Kidney (tissue), 14 donors: ENCODE data around the gene CDH13. TPM values are rescaled to one million over a fixed set of nuclear protein-coding genes. Genes with fewer than 3 reads are reported as not detected.

ENCODE experiments used
- DNase-seq, 5 donors: peaks; one replicate each; pipeline ENCODE4 v3.0.0-alpha.2; 2013 to 2020
- FAIRE-seq: peaks from 2 replicates; lab custom pipeline; 2012; peaks lifted over from hg19 to GRCh38; lab: Jason Lieb, UNC
- H3K27ac ChIP-seq, 2 donors: one replicate each; pipeline ENCODE4 v1.7.0; 2013; ENCODE audit warnings: low read depth in 2 of 2, low read length in 2 of 2, inconsistent platforms in 1 of 2
- H3K27me3 ChIP-seq: one replicate; pipeline ENCODE4 v1.7.1; 2013; ENCODE audit warnings: low read length, inconsistent platforms; ENCODE audit not compliant: control insufficient read depth, insufficient read depth
- H3K36me3 ChIP-seq, 3 donors: one replicate each; pipeline versions ENCODE4 v1.7.0 to v1.7.1; 2013; ENCODE audit warnings: low read length in 3 of 3, control low read depth in 1 of 3, inconsistent platforms in 1 of 3; ENCODE audit not compliant: insufficient read depth in 3 of 3, control insufficient read depth in 2 of 3
- H3K4me1 ChIP-seq, 3 donors: one replicate each; pipeline versions ENCODE4 v1.7.0 to v1.7.1; 2013; ENCODE audit warnings: low read length in 3 of 3, inconsistent platforms in 1 of 3, low read depth in 1 of 3; ENCODE audit not compliant: control insufficient read depth in 2 of 3, insufficient read depth in 2 of 3
- H3K4me3 ChIP-seq, 3 donors: one replicate each; pipeline versions ENCODE4 v1.7.0 to v1.8.1; 2013; ENCODE audit warnings: low read length in 3 of 3, control low read depth in 1 of 3, inconsistent platforms in 1 of 3
- H3K9ac ChIP-seq, 3 donors: one replicate each; pipeline versions ENCODE4 v1.7.0 to v1.7.1; 2013; ENCODE audit warnings: low read length in 3 of 3, control low read depth in 1 of 3, inconsistent platforms in 1 of 3
- H3K9me3 ChIP-seq, 3 donors: one replicate each; pipeline versions ENCODE4 v1.7.0 to v1.7.1; 2013; ENCODE audit warnings: low read length in 3 of 3, control low read depth in 1 of 3, inconsistent platforms in 1 of 3; ENCODE audit not compliant: control insufficient read depth in 2 of 3, insufficient read depth in 1 of 3
- intact Hi-C: fragments of 100-400 bp; cut with DNase I; formaldehyde crosslinking; loops from one replicate; pipeline ENCODE4 v1.11.1; 2022
- polyA plus RNA-seq: library from polyadenylated mRNA; stranded (reverse); fragments of 350-450 nt; fragmentation: Illumina TruSeq; extraction: RNeasy Lipid Tissue Mini Kit (QIAGEN cat#74804); gene quantifications from one replicate; pipeline ENCODE4 v1.2.3, GENCODE V29; 2014; ENCODE audit warnings: low read depth, low replicate concordance; ENCODE audit not compliant: insufficient read depth
- total RNA-seq: library from RNA; stranded (reverse); fragmentation: NEBNext Ultra II Directional; extraction: Animal tissue kit (Norgen Biotek cat#: 25700); gene quantifications from one replicate; pipeline ENCODE4 v1.2.1, GENCODE V29; 2021
- TF ChIP-seq, protein P1 (sequence below): IDR thresholded peaks from 3 replicates; pipeline ENCODE4 v1.5.1; 2012; ENCODE audit warnings: mild to moderate bottlenecking, moderate library complexity, borderline replicate concordance; ENCODE audit not compliant: insufficient read depth; ENCODE audit errors: extremely low read depth
- donor health status: control.
- donor health status: control.
- donor health status: control.
- donor health status: control.
- donor health status: control.
- donor health status: DM: yes; HTN: yes; CAD: no.
- donor health status: Normal renal cell carcinoma (clear cell type).

Gene CDH13
- total and polyA plus RNA-seq, 2 donors from 2014 or later, result 4.8 to 13.8 TPM

DNA sequence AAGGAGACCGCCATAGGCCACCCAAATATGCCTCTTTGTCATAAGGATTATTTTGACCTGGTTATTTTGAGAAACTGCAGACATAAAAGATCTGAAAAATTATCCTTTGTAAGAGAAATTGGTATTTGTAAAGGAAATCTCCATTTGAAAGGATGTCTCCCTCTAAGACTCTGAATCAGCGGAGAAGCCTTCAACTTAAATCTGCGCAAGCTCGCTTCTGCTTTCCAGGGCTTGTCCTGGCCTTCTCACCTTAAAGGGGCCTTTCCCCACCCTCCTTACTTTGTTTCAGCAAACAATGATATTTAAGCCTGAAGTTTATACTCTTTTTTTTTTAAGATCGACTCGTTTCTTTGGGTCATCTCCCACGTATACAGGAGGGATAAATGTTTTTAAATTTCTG, 1215.5 kb downstream of the CDH13 start:
- DNase-seq (no peak), FAIRE-seq (no peak)
- Histone ChIP-seq H3K9me3 (no peaks in the 10 kb centered on the region), H3K27me3 (no peaks in the 10 kb centered on the region), H3K27ac (no peak overlapping the region), H3K36me3 (no peaks in the 10 kb centered on the region), H3K4me1 (no peaks in the 10 kb centered on the region), H3K9ac (no peak overlapping the region), H3K4me3 (no peak overlapping the region)
- TF ChIP-seq, protein P1, sequence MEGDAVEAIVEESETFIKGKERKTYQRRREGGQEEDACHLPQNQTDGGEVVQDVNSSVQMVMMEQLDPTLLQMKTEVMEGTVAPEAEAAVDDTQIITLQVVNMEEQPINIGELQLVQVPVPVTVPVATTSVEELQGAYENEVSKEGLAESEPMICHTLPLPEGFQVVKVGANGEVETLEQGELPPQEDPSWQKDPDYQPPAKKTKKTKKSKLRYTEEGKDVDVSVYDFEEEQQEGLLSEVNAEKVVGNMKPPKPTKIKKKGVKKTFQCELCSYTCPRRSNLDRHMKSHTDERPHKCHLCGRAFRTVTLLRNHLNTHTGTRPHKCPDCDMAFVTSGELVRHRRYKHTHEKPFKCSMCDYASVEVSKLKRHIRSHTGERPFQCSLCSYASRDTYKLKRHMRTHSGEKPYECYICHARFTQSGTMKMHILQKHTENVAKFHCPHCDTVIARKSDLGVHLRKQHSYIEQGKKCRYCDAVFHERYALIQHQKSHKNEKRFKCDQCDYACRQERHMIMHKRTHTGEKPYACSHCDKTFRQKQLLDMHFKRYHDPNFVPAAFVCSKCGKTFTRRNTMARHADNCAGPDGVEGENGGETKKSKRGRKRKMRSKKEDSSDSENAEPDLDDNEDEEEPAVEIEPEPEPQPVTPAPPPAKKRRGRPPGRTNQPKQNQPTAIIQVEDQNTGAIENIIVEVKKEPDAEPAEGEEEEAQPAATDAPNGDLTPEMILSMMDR, result no peak
- intact Hi-C loops, result no loop called here

DNA sequence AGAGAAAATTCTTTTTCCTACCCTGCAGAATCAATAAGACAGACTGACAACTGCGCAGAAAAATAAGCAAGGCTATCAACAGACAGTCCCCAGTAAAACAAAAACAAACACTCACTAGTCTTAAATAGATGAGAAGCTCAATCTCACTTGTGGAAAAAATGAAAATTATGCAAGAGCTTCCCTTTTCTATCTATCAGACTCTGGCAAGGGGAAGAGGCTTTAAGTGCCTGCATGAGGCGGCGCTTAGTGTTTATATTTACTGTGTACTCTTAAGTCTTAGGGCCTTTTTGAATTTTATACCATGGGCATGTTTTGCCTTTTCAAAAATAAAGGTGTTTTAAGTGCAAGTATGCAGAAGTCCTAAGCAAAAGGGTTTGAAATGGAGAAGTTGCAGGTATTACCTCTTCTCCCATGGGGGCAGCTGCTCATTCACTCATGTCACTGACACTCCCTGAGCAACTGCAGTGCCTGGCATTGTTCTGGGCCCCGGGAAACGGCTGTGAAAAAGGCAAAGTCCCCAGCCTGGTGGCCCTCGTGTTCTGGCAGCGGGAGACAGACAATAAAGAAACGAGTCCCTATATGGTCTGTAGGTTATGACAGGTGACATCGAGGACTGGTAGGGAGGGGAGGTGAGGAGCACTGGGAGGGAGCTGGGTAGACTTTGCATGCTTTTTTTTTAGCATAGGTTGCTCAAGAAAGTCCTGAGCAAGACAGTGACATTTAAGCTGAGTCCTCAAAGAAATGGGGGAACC, 1216.2 kb downstream of the CDH13 start:
- no peak overlapping the region for H3K9ac ChIP-seq
- peak in 1 of 5 donors; percentile 15 for DNase-seq
- intact Hi-C loops, result no loop called here
- no peak for FAIRE-seq
- TF ChIP-seq, protein P1, result no peak
- no peaks in the 10 kb centered on the region for H3K9me3 ChIP-seq
- no peaks in the 10 kb centered on the region for H3K4me1 ChIP-seq
- no peaks in the 10 kb centered on the region for H3K27me3 ChIP-seq
- no peaks in the 10 kb centered on the region for H3K36me3 ChIP-seq
- H3K4me3 ChIP-seq, result no peak overlapping the region
- H3K27ac ChIP-seq, result no peak overlapping the region

DNA sequence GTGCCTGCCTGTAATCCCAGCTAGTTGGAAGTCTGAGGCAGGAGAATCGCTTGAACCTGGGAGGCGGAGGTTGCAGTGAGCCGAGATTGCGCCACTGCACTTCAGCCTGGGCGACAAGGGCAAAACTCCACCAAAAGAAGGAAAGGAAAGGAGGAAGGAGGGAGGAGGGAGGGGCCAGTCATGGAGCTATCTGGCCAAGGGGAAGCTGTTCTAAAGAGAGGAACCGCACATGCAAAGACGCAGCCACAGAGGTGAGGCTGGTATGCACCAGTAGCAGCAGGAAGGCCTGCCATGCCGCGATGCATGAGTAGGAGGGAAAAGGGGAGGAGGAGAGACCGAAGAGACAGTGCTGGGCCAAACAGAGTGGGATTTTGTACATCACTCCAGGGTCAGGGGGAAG, 1216.9 kb downstream of the CDH13 start:
- Histone ChIP-seq H3K9me3 (no peaks in the 10 kb centered on the region), H3K9ac (no peak overlapping the region), H3K36me3 (no peaks in the 10 kb centered on the region), H3K4me3 (no peak overlapping the region), H3K4me1 (no peaks in the 10 kb centered on the region), H3K27me3 (no peaks in the 10 kb centered on the region), H3K27ac (no peak overlapping the region)
- intact Hi-C loops, result no loop called here
- DNase-seq, result peak in 1 of 5 donors; percentile 13
- TF ChIP-seq, protein P1, result no peak
- no peak for FAIRE-seq

DNA sequence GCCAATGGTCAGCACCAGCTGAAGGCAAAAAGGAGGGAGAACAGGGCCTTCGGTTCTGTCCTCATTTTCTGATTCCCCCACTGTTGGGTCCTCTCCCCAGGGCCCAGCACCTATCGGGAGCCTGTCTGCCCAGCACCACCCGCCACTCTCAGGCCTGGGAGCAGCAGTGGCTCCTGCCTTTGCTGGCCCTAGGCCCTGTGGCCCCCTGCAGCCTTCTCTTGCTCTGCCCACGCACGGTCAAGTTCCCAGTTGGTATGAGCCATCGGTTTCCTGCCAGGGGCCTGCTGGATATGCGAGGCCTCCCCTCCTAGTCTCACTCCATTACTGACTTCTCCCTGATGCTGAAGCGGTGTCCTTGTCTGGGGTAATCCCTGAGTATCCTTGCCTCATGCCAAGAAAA, 1218.5 kb downstream of the CDH13 start:
- FAIRE-seq, result no peak
- H3K4me3 ChIP-seq, result no peak overlapping the region
- intact Hi-C loops, result no loop called here
- no peak overlapping the region for H3K9ac ChIP-seq
- H3K27me3 ChIP-seq, result no peaks in the 10 kb centered on the region
- H3K36me3 ChIP-seq, result no peaks in the 10 kb centered on the region
- no peaks in the 10 kb centered on the region for H3K9me3 ChIP-seq
- DNase-seq, result peak in 1 of 5 donors; percentile 9
- TF ChIP-seq, protein P1, result no peak
- H3K4me1 ChIP-seq, result no peaks in the 10 kb centered on the region
- no peak overlapping the region for H3K27ac ChIP-seq
